CD4-positive, alpha-beta T cell treated with Interferon alpha-2 for 1 hour (primary cell): ENCODE measurements around the gene BAIAP2L2.

Experiments
- DNase-seq, 2 donors: peaks; one replicate each; pipeline ENCODE4 v3.0.0-alpha.2; 2020 to 2022

The BAIAP2L2 gene

DNA sequence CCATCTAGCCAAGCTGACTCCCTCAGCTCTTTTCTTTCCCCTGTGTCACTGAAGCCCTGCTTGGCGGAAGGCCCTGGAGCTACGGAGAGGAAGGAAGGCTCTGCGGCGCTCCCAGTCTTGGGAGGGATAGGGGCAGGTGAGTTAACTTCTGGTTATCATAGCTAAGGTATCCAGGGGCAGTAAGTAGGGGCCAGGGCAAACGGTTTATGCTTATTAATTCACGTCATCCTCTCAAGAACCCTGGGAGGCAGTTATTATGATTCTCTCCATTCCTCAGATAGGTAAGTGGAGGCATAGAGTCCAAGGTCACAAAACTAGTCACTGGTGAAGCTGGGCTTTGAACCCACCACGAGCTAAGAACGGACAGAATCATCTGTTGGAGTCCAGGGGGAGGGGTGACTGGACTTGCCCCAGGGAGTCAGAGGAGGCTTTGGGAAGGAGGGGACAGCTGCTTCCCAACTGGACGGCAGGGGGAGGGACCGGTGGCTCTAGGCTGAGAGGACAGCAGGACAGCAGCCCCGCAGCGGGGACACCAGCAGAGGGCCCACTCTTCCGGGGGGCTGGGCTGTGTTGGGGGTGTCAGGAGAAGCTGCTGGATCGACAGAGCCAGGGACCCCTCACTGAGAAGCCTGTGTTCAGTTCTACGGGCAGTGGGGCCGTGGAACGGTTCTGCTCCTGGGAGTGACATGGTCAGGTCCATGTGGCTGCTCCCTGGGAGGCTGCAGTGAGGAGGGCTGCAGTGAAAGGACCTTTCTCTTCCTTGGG lies 3.5 kb downstream of the BAIAP2L2 start:
- no peak for DNase-seq

DNA sequence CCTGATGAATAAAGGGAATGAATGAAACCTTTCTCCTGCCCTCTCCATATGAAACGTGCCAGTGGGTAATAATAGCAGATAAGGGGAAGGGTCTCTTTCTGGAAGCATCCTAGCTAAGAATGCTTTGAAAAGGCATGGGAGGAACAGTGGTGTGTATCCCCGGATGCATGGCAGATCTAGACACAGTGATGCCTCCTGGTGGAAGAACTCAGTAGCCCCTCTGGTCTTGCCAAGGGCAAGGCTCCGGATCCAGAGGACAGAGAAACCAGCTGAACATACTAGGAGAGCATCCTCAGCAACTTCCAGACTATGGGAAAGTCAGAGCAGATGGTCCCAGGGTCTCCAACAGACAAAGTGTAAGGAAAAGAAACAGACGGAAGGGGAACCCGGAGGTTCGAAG lies 6.4 kb downstream of the BAIAP2L2 start:
- no peak for DNase-seq

DNA sequence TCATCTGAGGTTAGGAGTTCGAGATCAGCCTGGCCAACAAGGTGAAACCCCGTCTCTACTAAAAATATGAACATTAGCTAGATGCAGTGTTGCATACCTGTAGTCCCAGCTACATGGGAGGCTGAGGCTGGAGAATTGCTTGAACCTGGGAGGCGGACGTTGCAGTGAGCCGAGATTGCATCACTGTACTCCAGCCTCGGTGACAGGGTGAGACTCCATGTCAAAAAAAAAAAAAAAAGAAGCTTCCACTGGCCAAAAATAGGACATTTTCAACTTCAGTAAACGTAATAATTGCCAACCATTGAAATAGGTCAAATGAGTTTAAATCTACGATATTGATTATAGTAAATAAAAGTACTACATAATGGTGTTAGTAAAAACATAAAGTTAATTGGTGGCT lies 6.8 kb downstream of the BAIAP2L2 start:
- no peak for DNase-seq

DNA sequence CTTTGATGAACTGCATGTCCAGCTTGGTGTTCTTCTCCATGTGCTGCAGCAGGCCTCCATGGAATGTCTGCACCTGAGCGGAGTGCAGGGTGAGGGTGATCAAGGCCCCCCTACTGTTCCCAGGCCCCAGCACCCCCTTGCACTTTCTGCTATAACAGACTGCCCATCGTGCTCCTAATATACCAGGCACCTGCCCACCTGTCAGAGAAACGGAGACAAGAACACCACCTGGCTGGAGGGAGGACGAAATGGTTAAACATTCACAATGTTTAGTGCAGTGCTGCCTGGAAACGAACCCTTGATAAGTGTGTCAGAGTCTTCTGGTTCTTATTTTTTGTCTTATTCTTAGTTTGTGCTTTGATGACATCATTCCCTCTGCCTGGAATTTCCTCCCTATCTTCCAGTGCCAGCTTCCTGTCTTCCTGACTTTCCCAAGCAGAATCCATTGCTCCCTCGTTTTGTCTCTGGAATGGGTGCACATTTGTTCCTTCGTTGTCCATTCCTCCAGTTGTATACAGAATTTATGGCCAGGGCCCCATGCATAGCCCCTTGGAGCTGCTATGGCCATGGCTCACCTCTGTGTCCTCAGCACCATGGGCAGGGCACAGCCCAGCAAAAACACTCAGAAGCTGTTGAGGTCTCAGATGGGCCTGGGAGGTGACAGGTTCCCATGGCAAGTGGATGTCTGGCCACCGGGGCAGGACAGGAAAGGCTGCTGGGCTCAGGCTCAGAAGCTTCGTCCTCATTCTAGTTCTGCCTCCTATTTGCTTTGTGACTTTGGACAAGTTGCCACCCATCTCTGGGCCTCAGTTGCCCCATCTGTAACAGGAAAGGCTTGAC lies 11.9 kb downstream of the BAIAP2L2 start:
- DNase-seq: no peak

DNA sequence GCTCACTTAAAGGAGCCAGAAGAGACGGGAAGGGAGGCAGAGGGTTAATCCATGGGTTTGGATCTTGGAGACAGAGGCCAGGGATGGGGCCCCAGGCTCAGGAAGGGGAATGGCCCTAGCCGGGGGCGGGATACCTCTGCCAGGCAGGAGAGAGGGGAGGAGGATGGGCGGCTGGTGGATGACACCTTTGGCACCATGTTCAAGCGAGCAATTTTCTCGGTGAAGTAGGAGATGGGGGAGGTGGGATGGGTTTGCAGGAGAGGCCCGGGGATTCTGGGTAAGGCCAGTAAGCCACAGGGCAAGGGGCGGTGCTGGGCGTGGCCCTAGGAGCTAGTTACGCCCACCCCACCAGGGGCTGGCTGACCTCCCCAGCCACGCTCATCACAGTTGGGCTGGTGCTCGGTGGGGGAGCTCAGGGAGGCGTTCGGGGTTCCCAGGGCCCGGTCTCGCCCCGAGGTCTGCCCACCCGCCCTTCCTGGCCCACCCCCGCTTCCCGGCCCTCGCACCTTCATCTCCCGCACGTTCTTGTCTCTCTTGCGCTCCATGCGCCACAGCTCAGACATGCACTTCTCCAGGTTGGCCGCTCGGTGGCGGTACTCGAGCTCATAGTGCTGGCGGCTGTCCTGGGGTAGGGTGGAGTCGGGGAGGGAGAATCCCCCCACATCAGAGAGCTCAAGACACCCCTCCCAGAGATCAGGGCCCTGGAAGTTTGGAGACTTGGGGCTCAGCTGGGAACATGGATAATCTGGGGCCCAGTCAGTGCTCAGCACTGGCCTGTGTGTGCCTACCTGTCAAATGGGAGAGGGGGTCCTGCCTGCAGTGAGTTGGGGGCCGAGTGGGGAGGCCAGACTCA lies 12.7 kb downstream of the BAIAP2L2 start:
- DNase-seq: no peak

DNA sequence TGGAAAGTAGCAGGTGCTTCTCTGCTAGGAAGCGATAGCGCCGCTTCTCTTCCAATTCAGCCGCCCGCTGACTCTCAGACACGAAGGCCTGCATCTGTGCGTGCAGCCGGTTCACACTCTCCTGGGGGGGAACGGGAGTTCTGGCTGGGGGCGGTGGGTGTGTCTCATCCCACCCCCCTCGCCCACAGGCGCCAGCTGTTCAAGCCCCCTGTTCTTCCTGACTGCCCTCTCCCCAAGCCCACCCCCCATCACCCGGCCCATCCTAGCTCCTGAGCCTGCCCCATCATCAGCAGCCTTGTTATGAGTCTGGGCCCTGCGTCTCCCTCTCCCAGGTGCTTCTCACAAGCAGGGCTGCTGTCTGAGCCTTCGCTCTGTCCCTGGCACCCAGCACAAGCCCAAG lies 13.4 kb downstream of the BAIAP2L2 start:
- DNase-seq: no peak

DNA sequence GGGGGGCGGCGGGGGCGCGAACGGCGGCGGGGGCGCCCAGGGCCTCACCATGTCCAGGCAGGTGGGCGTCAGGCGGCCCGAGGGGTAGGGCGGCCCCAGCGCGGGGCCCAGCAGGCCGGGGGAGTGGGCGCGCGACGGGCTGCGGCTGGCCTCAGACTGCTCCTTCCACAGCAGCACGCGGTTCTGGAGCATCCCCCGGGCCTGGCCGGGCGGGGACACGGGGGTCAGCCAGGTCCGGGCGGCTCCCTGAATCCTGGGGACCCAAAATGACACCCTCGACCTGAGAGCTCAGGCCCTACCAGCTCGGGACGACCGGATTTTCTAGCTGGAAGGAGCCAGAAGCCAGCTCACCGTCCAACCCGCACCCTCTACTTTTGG lies 21.0 kb downstream of the BAIAP2L2 start:
- no peak for DNase-seq

DNA sequence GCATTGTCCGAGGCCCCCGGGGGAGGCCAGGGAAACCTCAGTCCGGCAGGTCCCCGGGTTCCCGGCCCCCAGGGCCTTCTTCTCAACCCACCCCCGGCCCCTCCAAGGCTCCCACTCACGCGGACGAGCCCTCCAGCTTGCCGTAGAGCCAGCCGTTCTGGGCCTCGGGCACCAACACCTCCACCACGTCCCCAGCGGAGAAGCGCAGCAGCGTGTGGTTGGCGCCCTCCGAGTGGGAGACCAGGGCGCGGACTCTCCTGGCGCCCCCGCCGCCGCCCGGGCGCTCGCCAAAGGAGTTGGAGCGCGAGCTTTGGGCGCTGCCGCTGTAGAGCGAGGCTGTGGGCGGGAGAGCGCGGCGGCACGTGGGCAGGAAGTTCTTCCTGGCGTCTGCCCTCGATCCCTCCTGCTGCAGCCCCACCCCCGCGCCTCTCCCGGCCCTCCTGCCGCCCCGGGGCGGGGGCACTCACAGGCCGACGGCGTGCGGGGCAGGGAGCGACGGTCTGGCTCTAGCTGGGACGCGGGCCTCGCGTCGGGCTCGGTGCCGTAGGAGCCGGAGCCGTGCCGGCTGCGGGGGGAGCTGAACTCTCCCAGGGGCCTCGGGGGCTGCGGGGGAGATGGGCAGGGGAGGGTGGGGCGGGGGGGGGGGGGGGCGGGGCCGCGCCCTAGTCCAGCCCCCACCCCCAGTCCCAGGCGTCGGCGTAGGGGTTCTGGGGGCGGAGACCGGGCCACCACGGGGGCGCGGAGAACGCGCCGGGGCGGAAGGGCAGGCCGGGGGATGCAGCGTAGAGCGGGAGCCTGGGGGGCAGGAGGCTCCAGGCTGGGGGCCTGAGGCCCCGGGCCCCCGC lies 21.6 kb downstream of the BAIAP2L2 start:
- no peak for DNase-seq

DNA sequence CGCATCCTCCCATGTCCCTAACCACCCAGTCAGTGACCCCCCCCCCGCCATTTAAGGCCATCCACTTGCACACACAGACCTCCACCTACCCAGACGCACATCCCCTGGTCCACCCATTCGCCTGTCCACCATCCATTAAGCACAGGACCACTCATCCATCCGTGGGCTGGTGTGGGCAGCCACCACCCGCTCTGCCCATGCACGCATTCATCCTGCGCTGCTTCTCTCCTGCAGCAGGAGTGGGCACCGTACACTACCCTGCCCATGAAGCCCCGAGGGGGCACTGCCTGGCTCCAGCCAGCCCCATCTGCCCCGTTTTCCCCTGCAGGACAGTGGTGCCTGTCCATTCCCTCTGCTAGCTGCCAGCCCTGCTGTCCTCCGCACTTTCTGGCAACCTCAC lies 22.6 kb downstream of the BAIAP2L2 start:
- no peak for DNase-seq

DNA sequence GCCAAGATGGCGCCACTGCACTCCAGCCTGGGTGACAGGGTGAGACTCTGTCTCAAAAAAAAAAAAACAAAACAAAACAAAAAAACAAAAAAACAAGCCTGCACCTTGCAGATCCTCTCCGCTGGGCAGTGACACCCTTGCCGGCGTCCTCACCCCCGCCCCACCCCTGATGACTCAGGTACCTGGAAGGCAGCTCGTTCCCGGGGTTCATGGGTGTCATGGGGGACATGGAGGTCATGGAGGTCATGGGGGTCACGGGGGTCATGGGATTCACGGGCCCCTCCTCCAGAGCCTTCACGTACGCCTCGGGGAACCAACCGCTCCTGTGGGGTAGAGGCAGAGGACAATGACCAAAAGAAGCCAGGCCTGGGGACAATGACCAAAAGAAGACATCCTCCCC lies 23.5 kb downstream of the BAIAP2L2 start:
- DNase-seq: no peak

DNA sequence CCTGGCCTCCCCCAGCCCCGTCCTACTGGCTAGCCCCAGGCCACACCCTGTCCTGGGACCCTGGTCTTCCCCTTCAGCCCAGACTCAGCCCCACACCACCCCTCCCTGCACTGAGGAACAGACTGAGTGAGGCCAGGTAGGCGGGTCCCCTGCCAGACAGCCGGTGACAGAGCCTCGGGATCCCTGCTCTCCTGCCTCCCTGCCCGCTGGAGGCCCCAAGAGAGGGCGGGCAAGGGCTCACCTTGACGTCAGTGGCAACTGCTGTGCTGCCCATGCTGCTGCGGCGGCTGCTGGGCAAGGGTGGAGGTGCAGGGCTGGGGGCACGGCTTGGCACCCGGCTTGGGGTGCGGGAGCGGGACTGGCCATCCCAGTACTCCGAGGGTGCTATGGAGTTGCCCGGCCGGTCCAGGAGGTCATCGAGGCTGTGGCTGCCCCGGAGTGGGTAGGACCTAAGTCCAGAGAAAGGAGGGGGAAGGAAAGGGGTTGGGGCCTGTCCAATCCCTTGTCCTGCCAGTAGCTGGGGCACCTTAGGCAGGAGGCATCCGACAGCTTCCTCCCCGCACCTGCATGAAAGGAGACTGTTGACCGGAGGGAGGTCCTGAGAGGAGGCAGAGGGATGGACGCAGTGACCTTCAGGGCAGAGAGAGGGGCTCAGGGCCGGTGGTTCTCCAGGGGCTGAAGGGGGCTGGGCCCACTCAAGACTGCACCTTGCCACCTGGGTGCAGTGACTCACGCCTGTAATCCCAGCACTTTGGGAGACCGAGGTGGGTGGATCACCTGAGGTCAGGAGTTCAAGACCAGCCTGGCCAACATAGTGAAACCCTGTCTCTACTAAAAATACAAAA lies 24.3 kb downstream of the BAIAP2L2 start:
- DNase-seq: no peak

DNA sequence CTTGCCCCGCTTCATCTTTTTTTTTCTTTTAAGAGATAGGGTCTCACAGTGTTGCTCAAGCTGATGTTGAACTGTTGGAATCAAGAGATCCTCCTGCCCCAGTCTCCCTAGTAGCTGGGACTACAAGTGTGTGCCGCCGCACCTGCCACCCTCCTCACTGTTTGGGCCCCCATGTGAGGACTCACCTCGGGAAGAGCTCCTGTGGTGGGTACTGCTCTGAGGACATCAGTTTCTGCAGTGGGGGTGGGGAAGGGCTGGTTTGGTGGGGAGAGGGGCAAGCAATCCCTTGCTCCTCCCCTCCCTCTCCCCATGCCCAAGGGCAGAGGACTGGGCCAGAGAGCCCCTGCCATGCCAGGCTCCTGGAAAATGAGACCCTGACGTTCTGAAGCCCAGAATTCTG lies 25.0 kb downstream of the BAIAP2L2 start:
- DNase-seq: no peak

DNA sequence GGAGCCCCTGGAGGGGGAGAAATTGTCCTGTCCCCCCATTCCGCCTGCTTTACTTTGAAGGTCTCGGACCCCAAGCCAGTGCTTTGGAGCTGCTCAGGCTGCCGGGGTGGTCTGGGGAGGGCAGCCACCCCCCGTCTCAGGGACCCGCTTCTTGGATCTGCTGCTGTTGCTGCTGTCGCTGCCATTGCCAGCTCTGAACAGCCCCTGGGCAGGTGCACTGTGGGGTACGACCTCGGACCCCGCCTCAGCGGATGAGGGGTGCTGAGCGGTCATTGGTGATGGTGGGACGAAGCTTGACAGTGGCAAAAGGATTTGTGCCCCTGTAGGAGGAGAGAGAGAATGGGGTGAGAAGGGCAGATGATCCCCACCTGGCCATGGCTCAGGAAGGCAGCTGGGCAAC lies 25.4 kb downstream of the BAIAP2L2 start:
- DNase-seq: no peak

DNA sequence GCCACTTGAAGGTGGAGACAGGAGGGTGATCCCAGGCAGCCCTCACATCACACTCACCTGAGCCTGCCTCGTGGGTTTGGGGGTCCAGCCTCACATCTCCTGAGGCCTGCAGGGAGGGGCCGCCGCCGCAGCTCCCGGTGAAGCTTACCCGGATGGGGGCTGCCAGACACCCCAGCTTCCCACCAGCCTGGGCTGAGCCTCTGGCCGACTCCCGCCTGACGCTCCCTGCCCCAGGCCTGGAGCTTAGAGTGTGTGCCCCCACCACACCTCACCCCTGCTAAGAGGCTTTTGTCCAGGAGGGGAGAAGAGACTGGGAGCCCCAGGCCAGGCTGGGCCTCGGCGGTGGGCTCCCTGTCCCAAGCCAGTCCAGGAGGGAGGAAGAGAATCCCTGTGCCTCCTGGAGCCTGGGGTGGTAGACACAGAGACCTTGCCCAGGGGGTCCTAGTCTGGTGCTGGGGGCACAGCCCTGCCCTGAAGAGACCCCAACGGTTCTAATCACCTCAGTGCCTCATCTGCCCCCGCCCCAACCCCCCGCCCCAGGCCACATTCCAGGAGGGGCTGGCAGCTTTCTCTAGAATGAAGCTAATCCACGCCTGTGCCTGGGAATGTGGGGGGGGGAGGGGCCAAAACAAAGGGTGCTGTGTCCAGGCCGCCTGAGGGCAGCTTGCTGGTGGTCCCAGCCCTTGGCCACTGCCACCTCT lies 26.4 kb downstream of the BAIAP2L2 start, which contains the start of gene SLC16A8:
Gene SLC16A8, minus strand, starts transcription at position 254 of the 701 bp plus-strand sequence. CDS start 1,311 bp downstream, outside the sequence.
- DNase-seq: no peak

DNA sequence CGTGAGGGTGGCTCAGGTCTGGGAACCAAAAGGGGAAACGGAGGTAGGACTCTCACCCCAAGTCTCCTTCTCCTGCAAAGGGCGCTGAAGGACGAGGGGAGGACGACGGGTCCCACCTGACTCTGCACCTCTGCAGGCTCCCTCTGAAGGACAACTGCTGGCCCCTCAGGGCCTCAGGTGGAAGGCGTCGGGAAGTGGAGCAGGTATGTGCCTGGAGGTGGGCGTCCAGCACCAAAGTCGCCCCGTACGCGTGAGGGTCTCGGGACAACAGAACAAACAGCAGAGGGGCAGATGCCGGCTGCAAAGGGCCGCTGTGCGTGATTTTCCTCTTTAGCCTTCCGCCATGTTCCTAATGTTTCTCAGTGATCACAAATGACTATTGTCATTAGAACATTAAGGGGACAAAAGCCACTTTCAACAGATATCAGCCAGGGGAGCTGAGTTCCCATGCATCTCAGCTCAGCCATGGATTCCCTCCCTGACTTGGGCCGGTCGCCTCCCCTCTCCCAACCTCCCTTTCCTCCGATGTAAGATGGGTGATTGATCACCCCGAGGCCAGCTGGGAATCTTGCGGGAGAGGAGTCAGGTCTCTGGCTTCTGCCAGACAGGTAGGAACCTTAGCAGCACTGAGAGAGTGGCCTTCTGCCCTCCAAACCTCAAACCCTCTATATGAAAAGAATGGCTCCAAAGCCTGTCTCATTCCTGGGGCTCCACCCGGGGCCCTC lies 27.3 kb downstream of the BAIAP2L2 start:
- DNase-seq: no peak

DNA sequence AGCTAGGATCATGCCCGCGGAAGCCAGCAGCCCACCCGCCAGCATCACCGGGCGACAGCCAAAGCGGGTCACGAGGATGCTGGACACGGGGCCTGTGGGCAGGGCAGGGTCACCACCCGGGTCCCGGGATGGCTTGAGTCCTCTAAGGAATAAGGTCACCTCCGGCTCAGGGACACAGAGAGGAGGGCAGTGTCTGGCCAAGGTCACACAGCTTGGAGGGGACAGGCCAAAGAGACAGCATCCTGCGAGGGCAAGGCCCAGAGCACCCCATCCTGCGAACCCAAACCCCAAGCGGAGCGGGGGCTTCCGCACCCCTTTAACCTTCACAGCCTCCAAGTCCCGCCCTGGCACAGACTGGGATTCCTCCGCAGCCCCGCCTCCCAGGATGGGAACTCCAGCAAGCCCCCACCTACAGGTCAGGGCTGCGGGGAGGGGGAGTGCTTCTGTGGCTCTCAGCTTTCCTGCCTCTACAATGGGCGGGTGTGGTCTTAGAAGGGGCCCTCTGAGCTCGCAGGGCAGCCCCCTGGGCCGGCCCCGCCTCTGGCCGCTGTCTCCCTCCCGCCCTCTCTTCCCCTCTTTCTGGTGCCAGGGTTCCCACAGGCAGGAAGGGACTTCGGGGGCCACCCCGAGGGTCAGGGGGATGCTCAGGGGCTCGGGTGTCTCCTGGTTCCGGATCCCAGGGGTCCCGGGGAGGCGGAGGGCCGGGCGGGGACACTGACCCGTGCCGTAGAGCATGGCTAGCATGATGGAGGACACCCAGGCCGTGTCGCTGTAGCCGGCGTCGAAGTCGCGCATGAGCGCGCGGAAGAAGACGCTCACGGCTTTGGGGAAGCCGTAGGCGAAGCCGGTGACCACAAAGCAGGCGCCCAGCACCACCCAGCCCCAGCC lies 28.3 kb downstream of the BAIAP2L2 start:
- DNase-seq: no peak

DNA sequence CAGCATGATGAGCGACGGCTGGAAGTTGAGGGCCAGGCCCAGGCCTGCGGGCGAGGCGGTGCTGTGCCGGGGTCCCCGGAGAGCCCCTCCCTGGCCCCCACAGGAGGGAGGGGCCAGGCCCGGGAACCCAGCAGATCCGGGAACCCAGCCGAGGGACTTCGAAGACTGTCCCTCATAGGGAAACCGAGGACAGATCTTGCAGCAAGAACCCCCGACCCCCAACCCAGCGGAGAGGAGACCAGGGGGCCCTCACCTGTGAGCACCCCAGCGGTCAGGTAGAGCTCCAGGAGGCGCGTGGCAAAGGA lies 28.9 kb downstream of the BAIAP2L2 start:
- DNase-seq: no peak

DNA sequence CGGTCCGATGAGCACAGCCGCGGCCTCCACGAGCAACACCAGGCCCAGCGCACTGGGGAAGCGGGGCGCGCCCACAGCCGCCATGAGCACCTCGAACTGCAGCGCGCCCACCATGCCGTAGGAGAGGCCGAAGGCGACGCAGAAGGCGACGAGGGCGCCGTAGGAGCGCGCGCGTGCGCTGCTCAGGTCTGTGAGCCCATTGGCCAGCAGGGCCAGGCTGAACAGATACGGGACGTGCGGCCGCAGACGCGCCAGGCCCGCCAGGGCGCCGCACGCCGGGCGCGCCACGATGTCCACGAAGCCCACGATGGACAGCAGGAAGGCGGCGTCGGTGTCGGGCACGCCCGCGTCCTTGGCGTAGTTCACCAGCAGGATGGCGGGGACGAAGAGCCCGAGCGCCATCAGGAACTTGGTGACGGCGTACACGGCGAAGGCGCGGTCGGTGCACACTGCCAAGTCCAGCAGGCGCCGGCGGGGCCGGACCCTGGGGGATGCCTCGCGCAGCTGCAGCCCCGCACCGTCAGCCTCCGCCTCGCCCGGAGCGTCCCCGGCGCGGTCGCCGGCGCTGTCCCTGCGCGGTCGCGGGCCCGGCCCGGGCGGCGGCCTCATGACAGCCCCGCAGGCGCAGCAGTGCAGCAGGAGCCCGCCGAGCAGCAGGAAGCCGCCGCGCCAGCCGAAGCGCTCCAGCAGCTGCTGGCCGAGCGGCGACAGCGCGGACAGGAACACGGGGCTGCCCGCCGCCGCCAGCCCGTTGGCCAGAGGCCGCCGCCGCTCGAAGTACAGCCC lies 29.4 kb downstream of the BAIAP2L2 start:
- DNase-seq: no peak
